ENCODE results near the gene WDR90. TPM values are rescaled to one million over a fixed set of nuclear protein-coding genes. Genes with fewer than 3 reads are reported as not detected.

WDR90 gene
- total RNA-seq, 1 donor from 2014 or later = 9.3 TPM

- Mint-ChIP-seq H3K4me3 (no peak overlapping the region), H3K9me3 (no peaks in the 10 kb centered on the region), H3K27me3 (ENCODE audit: insufficient read depth, low read depth) (peaks cover 5% of the 10 kb centered on the region), H3K4me1 (peaks cover 3% of the 10 kb centered on the region), H3K36me3 (no peaks in the 10 kb centered on the region), H3K27ac (no peak overlapping the region)
- no peak for TF ChIP-seq EZH2phosphoT487 (IDR thresholded peaks at IDR 0.05)
- no peak for TF ChIP-seq EZH2 (IDR thresholded peaks at IDR 0.05)
- no peak for TF ChIP-seq CTCF (IDR thresholded peaks at IDR 0.05)
- Histone ChIP-seq H2AFZ (replicated peaks) (no peak overlapping the region), H3K27me3 (peaks cover 17% of the 10 kb centered on the region), H3K36me3 (no peaks in the 10 kb centered on the region), H3K4me3 (no peak overlapping the region), H3K9ac (no peak overlapping the region), H3K79me2 (ENCODE audit: low read depth) (peaks cover 15% of the 10 kb centered on the region), H3K4me1 (peaks cover 15% of the 10 kb centered on the region), H3K27ac (no peak overlapping the region), H3K4me2 (no peak overlapping the region), H3K9me3 (ENCODE audit: low read depth) (no peaks in the 10 kb centered on the region), H4K20me1 (ENCODE audit: low read depth) (peaks cover 39% of the 10 kb centered on the region), H3F3A (ENCODE audit: low read depth) (peaks cover 25% of the 10 kb centered on the region)
- no peak for DNase-seq (ENCODE audit: low spot score)
Observed at GRCh38 chr16:672371-672770, 23.2 kb downstream of the WDR90 start.

GRCh38 chr16:672851-673250 lies 23.7 kb downstream of the WDR90 start:
- Histone ChIP-seq H3K79me2 (ENCODE audit: low read depth) (peaks cover 15% of the 10 kb centered on the region), H3K9me3 (ENCODE audit: low read depth) (no peaks in the 10 kb centered on the region), H3K27ac (no peak overlapping the region), H3K4me1 (peaks cover 12% of the 10 kb centered on the region), H3K36me3 (no peaks in the 10 kb centered on the region), H3K27me3 (peaks cover 17% of the 10 kb centered on the region), H3K9ac (no peak overlapping the region), H4K20me1 (ENCODE audit: low read depth) (peaks cover 39% of the 10 kb centered on the region), H3F3A (ENCODE audit: low read depth) (peaks cover 25% of the 10 kb centered on the region), H2AFZ (replicated peaks) (no peak overlapping the region), H3K4me2 (no peak overlapping the region), H3K4me3 (no peak overlapping the region)
- no peaks in the 10 kb centered on the region for H3K9me3 Mint-ChIP-seq
- no peaks in the 10 kb centered on the region for H3K4me1 Mint-ChIP-seq
- TF ChIP-seq CTCF (IDR thresholded peaks at IDR 0.05) = no peak
- no peak for TF ChIP-seq EZH2phosphoT487 (IDR thresholded peaks at IDR 0.05)
- TF ChIP-seq EZH2 (IDR thresholded peaks at IDR 0.05) = no peak
- no peak for DNase-seq (ENCODE audit: low spot score)
- no peaks in the 10 kb centered on the region for H3K36me3 Mint-ChIP-seq
- H3K4me3 Mint-ChIP-seq = no peak overlapping the region
- H3K27me3 Mint-ChIP-seq (ENCODE audit: insufficient read depth, low read depth) = peaks cover 5% of the 10 kb centered on the region
- H3K27ac Mint-ChIP-seq = no peak overlapping the region

GRCh38 chr16:673399-673991 lies 24.3 kb downstream of the WDR90 start:
- no peak for DNase-seq (ENCODE audit: low spot score)
- Histone ChIP-seq H2AFZ (replicated peaks) (no peak overlapping the region), H4K20me1 (ENCODE audit: low read depth) (peaks cover 38% of the 10 kb centered on the region), H3K79me2 (ENCODE audit: low read depth) (peaks cover 10% of the 10 kb centered on the region), H3K27me3 (peaks cover 17% of the 10 kb centered on the region), H3K27ac (no peak overlapping the region), H3F3A (ENCODE audit: low read depth) (peaks cover 26% of the 10 kb centered on the region), H3K4me1 (peaks cover 12% of the 10 kb centered on the region), H3K4me2 (no peak overlapping the region), H3K36me3 (no peaks in the 10 kb centered on the region), H3K9ac (no peak overlapping the region), H3K4me3 (no peak overlapping the region), H3K9me3 (ENCODE audit: low read depth) (no peaks in the 10 kb centered on the region)
- TF ChIP-seq CTCF (IDR thresholded peaks at IDR 0.05) (no peak), EZH2phosphoT487 (IDR thresholded peaks at IDR 0.05) (no peak)
- no peak overlapping the region for H3K4me3 Mint-ChIP-seq
- H3K4me1 Mint-ChIP-seq = no peaks in the 10 kb centered on the region
- peaks cover 5% of the 10 kb centered on the region for H3K27me3 Mint-ChIP-seq (ENCODE audit: insufficient read depth, low read depth)
- no peaks in the 10 kb centered on the region for H3K9me3 Mint-ChIP-seq
- no peak overlapping the region for H3K27ac Mint-ChIP-seq
- no peaks in the 10 kb centered on the region for H3K36me3 Mint-ChIP-seq
